Stomach (tissue), 19 donors: ENCODE data around the gene SSBP3. TPM values are rescaled to one million over a fixed set of nuclear protein-coding genes. Genes with fewer than 3 reads are reported as not detected.
"Not testable (repeated sequence)": the region's sequence is repeated elsewhere in the genome, so short reads cannot be mapped to it uniquely, and the experiment has no call there.

Experiments
- DNase-seq, 2 donors: peaks; one replicate each; pipeline versions ENCODE4 v3.0.0 to v3.0.0-alpha.2; 2013 to 2019
- H3K27ac ChIP-seq, 5 donors: fragments of 200-600 bp in 4 of 5; sonication (generic) in 4 of 5; one replicate each; pipeline ENCODE4 v1.5.1; 2013 to 2019; ENCODE audit warnings: mild to moderate bottlenecking in 1 of 5, moderate library complexity in 1 of 5
- H3K27me3 ChIP-seq, 3 donors: fragments of 200-600 bp; sonication (generic); one replicate each; pipeline ENCODE4 v1.5.1; 2017 to 2019; ENCODE audit warnings: mixed run types in 1 of 3
- H3K36me3 ChIP-seq, 4 donors: fragments of 200-600 bp; sonication (generic); 1 replicate in 3 of 4; 2 replicates in 1 of 4; pipeline ENCODE4 v1.5.1; 2016 to 2019
- H3K4me1 ChIP-seq, 4 donors: fragments of 200-600 bp; sonication (generic); one replicate each; pipeline ENCODE4 v1.5.1; 2016 to 2019
- H3K4me3 ChIP-seq, 4 donors: fragments of 200-600 bp; sonication (generic) in 3 of 4; one replicate each; pipeline ENCODE4 v1.5.1; 2016 to 2019; ENCODE audit warnings: mild to moderate bottlenecking in 1 of 4
- H3K9me3 ChIP-seq, 4 donors: fragments of 200-600 bp; sonication (generic); one replicate each; pipeline ENCODE4 v1.5.1; 2016 to 2019
- CTCF ChIP-seq, 7 experiments: fragments of 450-650 bp in 4 of 7; fragments of 200-600 bp in 3 of 7; sonication (generic) in 3 of 7; IDR thresholded peaks; one replicate each; pipeline ENCODE4 v1.5.1; 2016 to 2019; ENCODE audit warnings: antibody characterized with exemption in 7 of 7, control low read depth in 2 of 7, mild to moderate bottlenecking in 1 of 7
- EP300 ChIP-seq: sonication (generic); formaldehyde crosslinking; IDR thresholded peaks from one replicate; pipeline ENCODE4 v1.6.1; 2017; ENCODE audit warnings: antibody characterized with exemption
- POLR2A ChIP-seq, 4 donors: fragments of 450-650 bp; IDR thresholded peaks; one replicate each; pipeline ENCODE4 v1.6.1; 2016; ENCODE audit warnings: antibody characterized with exemption in 4 of 4, control low read depth in 2 of 4, mild to moderate bottlenecking in 1 of 4, moderate library complexity in 1 of 4
- POLR2AphosphoS5 ChIP-seq, 3 donors: sonication (generic); formaldehyde crosslinking; IDR thresholded peaks; one replicate each; pipeline ENCODE4 v1.6.1; 2016; ENCODE audit warnings: antibody characterized with exemption in 3 of 3
- WGBS, 5 donors: extraction: QIAGEN DNeasy Blood & Tissue Kit in 3 of 5; methylation state at CpG; one replicate each; pipeline versions ENCODE4 v1.1.5 to v1.1.7; 2013 to 2018; 5-methylcytosine and 5-hydroxymethylcytosine counted together
- intact Hi-C: fragments of 100-400 bp; cut with DNase I; formaldehyde crosslinking; loops from one replicate; pipeline ENCODE4 v1.15.1; 2023; ENCODE audit warnings: low total_unique reads
- long read RNA-seq, 10 donors: transcript quantifications; one replicate each; lab custom pipeline, GENCODE V29; 2026
- polyA plus RNA-seq, 3 donors: library from polyadenylated mRNA; stranded (reverse); fragments of 200-250 nt; gene quantifications; one replicate each; pipeline ENCODE4 v1.2.3, GENCODE V29; 2013
- total RNA-seq, 5 donors: library from RNA; depleted of rRNA; stranded (reverse); fragments of >200 nt; gene quantifications; one replicate each; pipeline versions ENCODE4 v1.1.0 to v1.2.3, GENCODE V29; 2014 to 2016
- donor health status: healthy with polysubstance abuse.
- donor health status: Bipolar disorder and iron deficiency.
- donor health status: healthy.

SSBP3 gene
- total RNA-seq (10 to 100 TPM in 3 of 5 donors, 1 to 10 TPM in 2; 4.3 to 77.6 (median 20.0) TPM), polyA plus RNA-seq (100 to 1,000 TPM in 1 of 3 donors, 10 to 100 TPM in 2; 37.0 to 100 (median 59.5) TPM)
- long read RNA-seq, donor 1, partial matches to known transcripts = 0 of 1 reads
- long read RNA-seq, donor 1, other reads (novel, unspliced or antisense) = 0 of 1 reads
- long read RNA-seq, donor 2, transcript SSBP3-203 (17 exons, 1,578 nt) = major isoform, 6 of 7 reads
- long read RNA-seq, donor 2, partial matches to known transcripts = 0 of 7 reads
- long read RNA-seq, donor 2, other reads (novel, unspliced or antisense) = 0 of 7 reads
- long read RNA-seq, donor 3, partial matches to known transcripts = 0 of 5 reads
- long read RNA-seq, donor 3, other reads (novel, unspliced or antisense) = 0 of 5 reads
- long read RNA-seq, donor 4 = 0 reads
- long read RNA-seq, donor 5, partial matches to known transcripts = 0 of 2 reads
- long read RNA-seq, donor 5, other reads (novel, unspliced or antisense) = 0 of 2 reads
- long read RNA-seq, donor 6 = 0 reads
- long read RNA-seq, donor 7, transcript SSBP3-203 (17 exons, 1,578 nt) = major isoform, 7 of 11 reads
- long read RNA-seq, donor 7, partial matches to known transcripts = 0 of 11 reads
- long read RNA-seq, donor 7, other reads (novel, unspliced or antisense) = 0 of 11 reads
- long read RNA-seq, donor 8, partial matches to known transcripts = 0 of 2 reads
- long read RNA-seq, donor 8, other reads (novel, unspliced or antisense) = 0 of 2 reads
- long read RNA-seq, donor 9, partial matches to known transcripts = 0 of 3 reads
- long read RNA-seq, donor 9, other reads (novel, unspliced or antisense) = 0 of 3 reads
- long read RNA-seq, donor 10, partial matches to known transcripts = 0 of 4 reads
- long read RNA-seq, donor 10, other reads (novel, unspliced or antisense) = 0 of 4 reads

- peaks cover 47 to 74% (median 66%) of the 10 kb centered on the region in 4 donors for H3K4me1 ChIP-seq
- H3K27ac ChIP-seq = peak within 1 kb of the TSS; percentile 90 to 97 (median 95)
- peaks cover 0 to 10% (median 3%) of the 10 kb centered on the region in 4 donors for H3K36me3 ChIP-seq
- peak within 1 kb of the TSS; percentile 87 to 97 (median 94) for H3K4me3 ChIP-seq
- 1 to 2% (median 1%) methylated on average over 24 to 100 of the region's 100 CpGs for WGBS, 5 donors
- H3K9me3 ChIP-seq = no peaks in the 10 kb centered on the region
- intact Hi-C loops = loop anchor here (10.0 kb wide), 2 partner anchors 142 to 192 kb away; no protein-coding TSS in a partner anchor
- H3K27me3 ChIP-seq = no peaks in the 10 kb centered on the region
- DNase-seq = peak; percentile 95 to 98
- TF ChIP-seq POLR2A (IDR thresholded peaks at IDR 0.05) (peak in 1 of 4 donors; percentile 36), CTCF (IDR thresholded peaks at IDR 0.05) (no peak), POLR2AphosphoS5 (IDR thresholded peaks at IDR 0.05) (peak; percentile 67 to 96 (median 96))
Measured at GRCh38 chr1:54406339-54407153, at the start of gene SSBP3. TSS of gene SSBP3 (minus strand) at chr1:54406394.

DNA sequence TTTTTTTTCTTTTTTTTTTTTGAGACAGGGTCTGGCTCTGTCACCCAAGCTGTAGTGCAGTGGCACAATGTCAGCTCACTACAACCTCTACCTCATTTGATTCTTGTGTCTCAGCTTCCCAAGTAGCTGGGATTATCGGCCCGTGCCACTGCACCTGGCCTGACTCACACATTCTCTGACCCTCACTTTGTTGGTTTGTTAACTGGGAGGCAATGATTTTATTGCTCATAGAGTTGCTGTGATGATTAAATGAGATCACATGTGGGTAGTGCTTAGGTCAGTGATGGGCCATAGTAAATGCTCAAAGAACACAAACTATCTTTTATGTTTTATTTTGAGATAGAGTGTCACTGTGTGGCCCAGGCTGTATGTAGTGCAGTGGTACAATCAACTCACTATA is 47.3 kb upstream of the SSBP3 start:
- no peak for DNase-seq
- Histone ChIP-seq H3K27ac (no peak overlapping the region), H3K9me3 (peaks cover 0 to 7% (median 6%) of the 10 kb centered on the region in 4 donors), H3K36me3 (no peaks in the 10 kb centered on the region), H3K4me1 (no peaks in the 10 kb centered on the region), H3K27me3 (no peaks in the 10 kb centered on the region), H3K4me3 (no peak overlapping the region)
- intact Hi-C loops = no loop called here
- 77 to 100% (median 92%) methylated on average over 2 of the region's 2 CpGs for WGBS, 5 donors
- no peak for TF ChIP-seq EP300
- no peak for TF ChIP-seq POLR2AphosphoS5 (IDR thresholded peaks at IDR 0.05)
- no peak for TF ChIP-seq POLR2A (IDR thresholded peaks at IDR 0.05)
- no peak for TF ChIP-seq CTCF (IDR thresholded peaks at IDR 0.05)

DNA sequence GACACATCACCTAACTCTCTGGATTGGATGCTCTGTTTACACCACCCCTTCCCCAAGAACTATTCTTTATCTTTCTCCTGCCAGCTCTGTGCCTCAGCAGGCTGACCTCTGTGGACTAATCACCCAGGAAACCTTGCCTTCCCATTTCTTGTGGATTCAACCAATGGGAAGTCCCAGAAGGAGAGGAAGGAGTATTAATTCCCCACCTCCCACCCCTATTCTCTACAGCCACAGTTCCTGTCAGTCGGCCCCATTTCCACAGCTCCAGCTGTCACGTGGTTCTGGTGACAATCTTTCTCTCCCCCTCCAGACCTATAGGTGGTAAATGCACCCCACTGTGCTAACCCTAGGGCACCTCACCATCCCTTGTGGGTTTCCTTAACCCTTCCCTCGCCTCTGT is 46.8 kb upstream of the SSBP3 start:
- Histone ChIP-seq H3K27ac (no peak overlapping the region), H3K36me3 (no peaks in the 10 kb centered on the region), H3K4me3 (no peak overlapping the region), H3K9me3 (peaks cover 0 to 8% (median 6%) of the 10 kb centered on the region in 4 donors), H3K4me1 (no peaks in the 10 kb centered on the region), H3K27me3 (no peaks in the 10 kb centered on the region)
- intact Hi-C loops = no loop called here
- 70 to 87% (median 78%) methylated on average over 3 of the region's 3 CpGs for WGBS, 5 donors
- TF ChIP-seq EP300 = no peak
- TF ChIP-seq CTCF (IDR thresholded peaks at IDR 0.05) = no peak
- no peak for TF ChIP-seq POLR2AphosphoS5 (IDR thresholded peaks at IDR 0.05)
- TF ChIP-seq POLR2A (IDR thresholded peaks at IDR 0.05) = no peak
- DNase-seq = no peak

- H3K4me3 ChIP-seq, H3K27ac ChIP-seq, H3K4me1 ChIP-seq, intact Hi-C loops, DNase-seq, H3K9me3 ChIP-seq, H3K27me3 ChIP-seq, H3K36me3 ChIP-seq: not testable (repeated sequence)
- 82 to 98% (median 92%) methylated on average over 4 of the region's 4 CpGs for WGBS, 5 donors
Measured at GRCh38 chr1:54449431-54449830, 43.2 kb upstream of the SSBP3 start.

- H3K27me3 ChIP-seq, DNase-seq, H3K4me3 ChIP-seq, H3K27ac ChIP-seq, H3K36me3 ChIP-seq, H3K4me1 ChIP-seq, intact Hi-C loops, H3K9me3 ChIP-seq: not testable (repeated sequence)
- 77 to 97% (median 86%) methylated on average over 8 of the region's 8 CpGs for WGBS, 5 donors
Measured at GRCh38 chr1:54448801-54449200, 42.6 kb upstream of the SSBP3 start.

- intact Hi-C loops, H3K9me3 ChIP-seq, H3K36me3 ChIP-seq, H3K4me3 ChIP-seq, H3K27me3 ChIP-seq, H3K27ac ChIP-seq, H3K4me1 ChIP-seq, DNase-seq: not testable (repeated sequence)
- WGBS, 5 donors = 80 to 100% (median 91%) methylated on average over 2 of the region's 2 CpGs
Measured at GRCh38 chr1:54447081-54447480, 40.9 kb upstream of the SSBP3 start.
